Neural cell (in vitro differentiated cells): Measurements from ENCODE around the gene VEPH1. TPM values are rescaled to one million over a fixed set of nuclear protein-coding genes. Genes with fewer than 3 reads are reported as not detected.

ENCODE experiments used
- H2AFZ ChIP-seq: fragments of 200-600, 300-800 bp; sonication (generic), shearing (Covaris generic); 2 replicates; pipeline ENCODE4 v1.6.0; 2014; ENCODE audit warnings: low read depth, mild to moderate bottlenecking, antibody characterized with exemption, low read length, moderate library complexity
- H3F3A ChIP-seq: fragments of 200-600 bp; shearing (Covaris generic); 2 replicates; pipeline ENCODE4 v1.6.1; 2016; ENCODE audit warnings: mild to moderate bottlenecking, moderate library complexity, mixed read lengths, antibody characterized with exemption, low read length; ENCODE audit not compliant: insufficient read depth, poor library complexity, severe bottlenecking
- H3K27ac ChIP-seq: fragments of 200-600, 300-800 bp; sonication (generic), shearing (Covaris generic); 2 replicates; pipeline ENCODE4 v1.5.1; 2014; ENCODE audit warnings: mild to moderate bottlenecking, low read length, moderate library complexity
- H3K27me3 ChIP-seq: fragments of 300-800, 200-600 bp; sonication (generic), shearing (Covaris generic); 2 replicates; pipeline ENCODE4 v1.6.0; 2014; ENCODE audit warnings: mild to moderate bottlenecking, low read depth, low read length, moderate library complexity; ENCODE audit not compliant: insufficient read depth
- H3K36me3 ChIP-seq: fragments of 300-800, 200-600 bp; sonication (generic), shearing (Covaris generic); 2 replicates; pipeline ENCODE4 v1.5.1; 2014; ENCODE audit warnings: mild to moderate bottlenecking, antibody characterized with exemption, low read length, moderate library complexity; ENCODE audit not compliant: insufficient read depth
- H3K4me2 ChIP-seq: fragments of 300-800, 200-600 bp; sonication (generic), shearing (Covaris generic); 2 replicates; pipeline ENCODE4 v1.6.0; 2014; ENCODE audit warnings: mild to moderate bottlenecking, low read length
- H3K4me3 ChIP-seq: fragments of 300-800, 200-600 bp; sonication (generic), shearing (Covaris generic); 2 replicates; pipeline ENCODE4 v1.5.1; 2014; ENCODE audit warnings: mild to moderate bottlenecking, low read length, moderate library complexity
- H3K79me2 ChIP-seq: fragments of 200-600 bp; shearing (Covaris generic); replicated peaks from 2 replicates; pipeline ENCODE4 v1.6.0; 2014; ENCODE audit warnings: mild to moderate bottlenecking, low read length, moderate library complexity; ENCODE audit not compliant: insufficient read depth
- H3K9ac ChIP-seq: fragments of 300-800, 200-600 bp; sonication (generic), shearing (Covaris generic); 2 replicates; pipeline ENCODE4 v1.6.1; 2016; ENCODE audit warnings: mild to moderate bottlenecking, low read length, mixed read lengths
- H3K9me2 ChIP-seq: fragments of 200-600 bp; shearing (Covaris generic); 2 replicates; pipeline ENCODE4 v1.6.1; 2016; ENCODE audit warnings: mild to moderate bottlenecking, low read length, mixed read lengths; ENCODE audit not compliant: insufficient read depth
- H3K9me3 ChIP-seq: fragments of 200-600, 300-800 bp; sonication (generic), shearing (Covaris generic); 2 replicates; pipeline ENCODE4 v1.6.1; 2016; ENCODE audit warnings: mild to moderate bottlenecking, mixed run types, low read length, moderate library complexity, mixed read lengths
- H4K20me1 ChIP-seq: fragments of 200-600 bp; shearing (Covaris generic); 2 replicates; pipeline ENCODE4 v1.6.1; 2016; ENCODE audit warnings: mild to moderate bottlenecking, mixed run types; ENCODE audit not compliant: insufficient read depth
- CTCF ChIP-seq: fragments of 450-650 bp; IDR thresholded peaks from 2 replicates; pipeline ENCODE4 v1.5.1; 2014; ENCODE audit warnings: antibody characterized with exemption, mild to moderate bottlenecking, moderate library complexity; ENCODE audit not compliant: poor library complexity, severe bottlenecking
- EP300 ChIP-seq: fragments of 450-650 bp; conservative IDR thresholded peaks from 2 replicates; pipeline ENCODE4 v1.6.1; 2014; ENCODE audit warnings: antibody characterized with exemption, mild to moderate bottlenecking, moderate library complexity; ENCODE audit not compliant: poor library complexity, severe bottlenecking
- EZH2 ChIP-seq: fragments of 200-600, 300-800 bp; shearing (Covaris generic), sonication (generic); IDR thresholded peaks from 2 replicates; pipeline ENCODE4 v1.6.1; 2014; ENCODE audit warnings: antibody characterized with exemption, low read length, borderline replicate concordance, mild to moderate bottlenecking; ENCODE audit not compliant: insufficient read depth, poor library complexity, severe bottlenecking
- MXI1 ChIP-seq: fragments of 450-650 bp; conservative IDR thresholded peaks from 2 replicates; pipeline ENCODE4 v1.6.1; 2014; ENCODE audit warnings: antibody characterized with exemption, mild to moderate bottlenecking; ENCODE audit not compliant: poor library complexity, severe bottlenecking
- POLR2AphosphoS5 ChIP-seq: IDR thresholded peaks from 2 replicates; pipeline ENCODE4 v1.6.1; 2012
- RAD21 ChIP-seq: fragments of 450-650 bp; conservative IDR thresholded peaks from 2 replicates; pipeline ENCODE4 v1.6.1; 2014; ENCODE audit warnings: antibody characterized with exemption, mild to moderate bottlenecking, moderate library complexity
- SMC3 ChIP-seq: fragments of 450-650 bp; conservative IDR thresholded peaks from 2 replicates; pipeline ENCODE4 v1.6.1; 2014; ENCODE audit warnings: antibody characterized with exemption, mild to moderate bottlenecking, moderate library complexity; ENCODE audit not compliant: poor library complexity
- TAF1 ChIP-seq: IDR thresholded peaks from 2 replicates; pipeline ENCODE4 v1.6.1; 2012; ENCODE audit warnings: low read depth
- polyA plus RNA-seq: library from polyadenylated mRNA; depleted of rRNA; stranded (reverse); fragments of >200 nt; gene quantifications from 2 replicates; pipeline ENCODE4 v1.2.3, GENCODE V29; 2014
- TF ChIP-seq, protein P1 (sequence below): IDR thresholded peaks from 2 replicates; pipeline ENCODE4 v1.6.1; 2012; ENCODE audit warnings: borderline replicate concordance

Gene VEPH1
- polyA plus RNA-seq, 1 donor from 2014 or later: 0.89 TPM

DNA sequence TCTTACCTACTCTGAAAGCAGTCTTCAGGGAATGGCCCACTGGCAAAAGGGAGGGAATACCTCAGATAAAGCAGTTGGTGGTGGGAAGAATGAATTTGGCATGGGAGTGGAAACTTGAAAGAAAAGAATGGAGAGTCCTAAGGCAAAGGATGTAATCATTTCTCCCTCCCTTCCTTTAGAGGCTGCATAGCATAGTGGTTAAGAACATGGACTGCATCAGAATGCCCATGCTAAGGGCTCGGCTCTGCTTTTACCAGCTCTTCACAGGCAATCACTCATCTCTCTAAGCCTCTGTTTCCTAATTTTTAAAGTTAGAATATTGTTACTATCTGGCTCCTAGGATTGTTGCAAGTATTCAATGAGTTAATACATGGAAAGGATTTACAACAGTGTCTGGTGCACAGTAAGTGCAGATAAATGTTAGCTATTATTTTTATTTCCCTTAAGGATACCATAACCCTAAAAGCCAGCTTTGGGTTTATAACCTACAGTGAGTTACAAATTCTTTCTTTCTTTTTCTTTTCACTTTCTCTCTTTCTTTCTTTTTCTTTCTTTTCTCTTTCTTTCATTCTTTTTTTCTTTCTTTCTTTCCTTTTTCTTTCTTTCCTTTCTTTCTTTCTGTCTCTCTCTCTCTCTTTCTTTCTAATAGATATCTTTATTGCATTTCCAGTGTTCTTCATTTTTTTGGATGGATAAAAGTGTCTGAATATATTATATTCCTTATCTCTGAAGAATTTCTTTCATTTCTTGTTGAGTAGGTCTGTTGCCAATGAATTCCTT lies 23.6 kb downstream of the VEPH1 start:
- no peaks in the 10 kb centered on the region for H3K27me3 ChIP-seq

GRCh38 chr3:157477441-157477840 lies 25.8 kb downstream of the VEPH1 start:
- H3K4me2 ChIP-seq: no peak overlapping the region
- H3K79me2 ChIP-seq: no peaks in the 10 kb centered on the region
- no peak overlapping the region for H3K9ac ChIP-seq
- no peaks in the 10 kb centered on the region for H3F3A ChIP-seq
- H2AFZ ChIP-seq: no peak overlapping the region
- H3K27me3 ChIP-seq: no peaks in the 10 kb centered on the region
- no peaks in the 10 kb centered on the region for H4K20me1 ChIP-seq
- H3K4me3 ChIP-seq: no peak overlapping the region
- H3K9me2 ChIP-seq: no peaks in the 10 kb centered on the region
- TF ChIP-seq RAD21: no peak
- TF ChIP-seq MXI1: no peak
- TF ChIP-seq POLR2AphosphoS5: no peak
- no peaks in the 10 kb centered on the region for H3K9me3 ChIP-seq
- H3K36me3 ChIP-seq: no peaks in the 10 kb centered on the region
- H3K27ac ChIP-seq: no peak overlapping the region

More for the DNA sequence above, 23.6 kb downstream of the VEPH1 start:
- no peak for TF ChIP-seq RAD21
- TF ChIP-seq EP300: no peak
- no peak for TF ChIP-seq POLR2AphosphoS5
- TF ChIP-seq SMC3: no peak
- no peak for TF ChIP-seq TAF1
- TF ChIP-seq MXI1: no peak
- TF ChIP-seq CTCF: no peak
- no peak for TF ChIP-seq EZH2
- TF ChIP-seq, protein P1, sequence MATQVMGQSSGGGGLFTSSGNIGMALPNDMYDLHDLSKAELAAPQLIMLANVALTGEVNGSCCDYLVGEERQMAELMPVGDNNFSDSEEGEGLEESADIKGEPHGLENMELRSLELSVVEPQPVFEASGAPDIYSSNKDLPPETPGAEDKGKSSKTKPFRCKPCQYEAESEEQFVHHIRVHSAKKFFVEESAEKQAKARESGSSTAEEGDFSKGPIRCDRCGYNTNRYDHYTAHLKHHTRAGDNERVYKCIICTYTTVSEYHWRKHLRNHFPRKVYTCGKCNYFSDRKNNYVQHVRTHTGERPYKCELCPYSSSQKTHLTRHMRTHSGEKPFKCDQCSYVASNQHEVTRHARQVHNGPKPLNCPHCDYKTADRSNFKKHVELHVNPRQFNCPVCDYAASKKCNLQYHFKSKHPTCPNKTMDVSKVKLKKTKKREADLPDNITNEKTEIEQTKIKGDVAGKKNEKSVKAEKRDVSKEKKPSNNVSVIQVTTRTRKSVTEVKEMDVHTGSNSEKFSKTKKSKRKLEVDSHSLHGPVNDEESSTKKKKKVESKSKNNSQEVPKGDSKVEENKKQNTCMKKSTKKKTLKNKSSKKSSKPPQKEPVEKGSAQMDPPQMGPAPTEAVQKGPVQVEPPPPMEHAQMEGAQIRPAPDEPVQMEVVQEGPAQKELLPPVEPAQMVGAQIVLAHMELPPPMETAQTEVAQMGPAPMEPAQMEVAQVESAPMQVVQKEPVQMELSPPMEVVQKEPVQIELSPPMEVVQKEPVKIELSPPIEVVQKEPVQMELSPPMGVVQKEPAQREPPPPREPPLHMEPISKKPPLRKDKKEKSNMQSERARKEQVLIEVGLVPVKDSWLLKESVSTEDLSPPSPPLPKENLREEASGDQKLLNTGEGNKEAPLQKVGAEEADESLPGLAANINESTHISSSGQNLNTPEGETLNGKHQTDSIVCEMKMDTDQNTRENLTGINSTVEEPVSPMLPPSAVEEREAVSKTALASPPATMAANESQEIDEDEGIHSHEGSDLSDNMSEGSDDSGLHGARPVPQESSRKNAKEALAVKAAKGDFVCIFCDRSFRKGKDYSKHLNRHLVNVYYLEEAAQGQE: no peak
- no peaks in the 10 kb centered on the region for H3K79me2 ChIP-seq
- no peak overlapping the region for H3K27ac ChIP-seq
- no peak overlapping the region for H3K9ac ChIP-seq
- H3K9me2 ChIP-seq: no peaks in the 10 kb centered on the region
- no peaks in the 10 kb centered on the region for H4K20me1 ChIP-seq
- H3F3A ChIP-seq: no peaks in the 10 kb centered on the region
- H3K4me3 ChIP-seq: no peak overlapping the region
- no peak overlapping the region for H3K4me2 ChIP-seq
- no peaks in the 10 kb centered on the region for H3K9me3 ChIP-seq
- H3K36me3 ChIP-seq: no peaks in the 10 kb centered on the region
- no peak overlapping the region for H2AFZ ChIP-seq
